ENCODE data around the gene FBXO7. TPM values are rescaled to one million over a fixed set of nuclear protein-coding genes. Genes with fewer than 3 reads are reported as not detected.

FBXO7 gene
- total and polyA plus RNA-seq, 2 experiments from 2014 or later, result 83.7 to 120 TPM

GRCh38 chr22:32535531-32536190, 61.0 kb downstream of the FBXO7 start:
- DNase-seq (ENCODE audit: low read depth in 1 of 2, low spot score in 1 of 2), result no peak
- no peaks in the 10 kb centered on the region for H3K9me3 ChIP-seq (ENCODE audit: low read depth)
- TF ChIP-seq, protein P1, sequence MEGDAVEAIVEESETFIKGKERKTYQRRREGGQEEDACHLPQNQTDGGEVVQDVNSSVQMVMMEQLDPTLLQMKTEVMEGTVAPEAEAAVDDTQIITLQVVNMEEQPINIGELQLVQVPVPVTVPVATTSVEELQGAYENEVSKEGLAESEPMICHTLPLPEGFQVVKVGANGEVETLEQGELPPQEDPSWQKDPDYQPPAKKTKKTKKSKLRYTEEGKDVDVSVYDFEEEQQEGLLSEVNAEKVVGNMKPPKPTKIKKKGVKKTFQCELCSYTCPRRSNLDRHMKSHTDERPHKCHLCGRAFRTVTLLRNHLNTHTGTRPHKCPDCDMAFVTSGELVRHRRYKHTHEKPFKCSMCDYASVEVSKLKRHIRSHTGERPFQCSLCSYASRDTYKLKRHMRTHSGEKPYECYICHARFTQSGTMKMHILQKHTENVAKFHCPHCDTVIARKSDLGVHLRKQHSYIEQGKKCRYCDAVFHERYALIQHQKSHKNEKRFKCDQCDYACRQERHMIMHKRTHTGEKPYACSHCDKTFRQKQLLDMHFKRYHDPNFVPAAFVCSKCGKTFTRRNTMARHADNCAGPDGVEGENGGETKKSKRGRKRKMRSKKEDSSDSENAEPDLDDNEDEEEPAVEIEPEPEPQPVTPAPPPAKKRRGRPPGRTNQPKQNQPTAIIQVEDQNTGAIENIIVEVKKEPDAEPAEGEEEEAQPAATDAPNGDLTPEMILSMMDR (IDR thresholded peaks at IDR 0.05; ENCODE audit: low read depth, low read length), result no peak
- peaks cover 32% of the 10 kb centered on the region for H3K4me1 ChIP-seq (ENCODE audit: low read depth)
- H3K27me3 ChIP-seq, result no peaks in the 10 kb centered on the region
- no peak overlapping the region for H3K27ac ChIP-seq
- no peaks in the 10 kb centered on the region for H3K36me3 ChIP-seq
- no peak overlapping the region for H3K4me3 ChIP-seq

- Histone ChIP-seq H3K4me3 (no peak overlapping the region), H3K27me3 (no peaks in the 10 kb centered on the region), H3K36me3 (no peaks in the 10 kb centered on the region), H3K9me3 (ENCODE audit: low read depth) (no peaks in the 10 kb centered on the region), H3K27ac (no peak overlapping the region), H3K4me1 (ENCODE audit: low read depth) (peaks cover 28% of the 10 kb centered on the region)
- TF ChIP-seq, protein P1 (IDR thresholded peaks at IDR 0.05; ENCODE audit: low read depth, low read length), result no peak
- DNase-seq (ENCODE audit: low read depth in 1 of 2, low spot score in 1 of 2), result no peak
Observed at GRCh38 chr22:32536352-32536751, 61.7 kb downstream of the FBXO7 start.

DNA sequence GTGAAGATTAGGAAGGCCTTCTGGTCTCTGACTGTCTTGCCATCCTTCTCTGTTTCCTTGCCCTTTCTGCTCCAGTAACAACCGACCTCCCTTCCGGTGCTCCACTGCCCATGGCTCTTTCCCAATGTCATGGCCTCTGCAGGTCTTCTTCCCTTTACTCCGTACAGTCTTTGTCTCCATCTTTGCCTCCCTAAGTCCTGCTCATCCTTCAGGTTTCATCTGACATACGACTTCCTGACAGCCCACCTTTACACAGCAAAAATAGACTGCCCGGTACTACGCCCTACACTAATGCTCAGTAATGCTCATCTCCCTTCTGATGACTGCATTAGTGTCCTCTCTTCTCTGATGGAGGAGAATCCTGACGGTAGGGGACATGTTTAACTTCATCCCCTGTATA, 63.9 kb downstream of the FBXO7 start:
- Histone ChIP-seq H3K27me3 (no peaks in the 10 kb centered on the region), H3K36me3 (no peaks in the 10 kb centered on the region), H3K4me3 (no peak overlapping the region), H3K27ac (no peak overlapping the region), H3K4me1 (ENCODE audit: low read depth) (peaks cover 14% of the 10 kb centered on the region), H3K9me3 (ENCODE audit: low read depth) (no peaks in the 10 kb centered on the region)
- DNase-seq (ENCODE audit: low read depth in 1 of 2, low spot score in 1 of 2), result no peak
- TF ChIP-seq, protein P1 (IDR thresholded peaks at IDR 0.05; ENCODE audit: low read depth, low read length), result no peak

GRCh38 chr22:32539631-32540421, 65.2 kb downstream of the FBXO7 start:
- peak in 1 of 2 donors; percentile 62 for DNase-seq (ENCODE audit: low read depth in 1 of 2, low spot score in 1 of 2)
- Histone ChIP-seq H3K27ac (peak overlapping the region; percentile 72), H3K4me3 (no peak overlapping the region)

GRCh38 chr22:32541481-32541880, 66.9 kb downstream of the FBXO7 start:
- Histone ChIP-seq H3K9me3 (ENCODE audit: low read depth) (no peaks in the 10 kb centered on the region), H3K36me3 (no peaks in the 10 kb centered on the region), H3K27ac (no peak overlapping the region), H3K27me3 (no peaks in the 10 kb centered on the region), H3K4me1 (ENCODE audit: low read depth) (peaks cover 14% of the 10 kb centered on the region), H3K4me3 (no peak overlapping the region)
- TF ChIP-seq, protein P1 (IDR thresholded peaks at IDR 0.05; ENCODE audit: low read depth, low read length), result no peak
- no peak for DNase-seq (ENCODE audit: low read depth in 1 of 2, low spot score in 1 of 2)

More at GRCh38 chr22:32539631-32540421, 65.2 kb downstream of the FBXO7 start:
- Histone ChIP-seq H3K4me1 (ENCODE audit: low read depth) (peaks cover 14% of the 10 kb centered on the region), H3K27me3 (no peaks in the 10 kb centered on the region), H3K9me3 (ENCODE audit: low read depth) (no peaks in the 10 kb centered on the region), H3K36me3 (no peaks in the 10 kb centered on the region)
- TF ChIP-seq, protein P1 (IDR thresholded peaks at IDR 0.05; ENCODE audit: low read depth, low read length), result no peak

Measured in cardiac muscle cell (in vitro differentiated cells and primary cell).